ENCODE measurements around the gene CUEDC1. TPM values are rescaled to one million over a fixed set of nuclear protein-coding genes. Genes with fewer than 3 reads are reported as not detected.

CUEDC1 gene
- total and polyA plus RNA-seq, 11 donors: 29.6 to 68.5 (median 42.2) TPM

DNA sequence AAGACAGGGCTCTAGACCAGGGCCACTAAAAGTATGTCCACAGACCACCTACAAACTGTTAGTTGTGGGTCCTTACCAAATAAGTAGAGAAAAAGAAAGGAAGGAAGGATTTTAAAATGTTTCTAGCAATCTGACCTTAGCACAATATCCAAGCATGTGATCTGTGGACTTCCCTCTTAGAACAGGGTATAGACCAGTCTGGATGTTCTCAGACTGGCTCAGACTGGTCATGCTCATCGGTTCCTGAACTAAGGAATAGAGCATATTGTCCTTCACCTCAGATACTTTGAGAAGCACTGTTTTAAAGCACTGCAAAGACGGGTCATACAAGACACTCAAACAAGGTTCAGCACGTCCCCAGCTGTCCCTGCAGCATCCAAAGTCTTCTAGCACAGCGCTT is 25.8 kb downstream of the CUEDC1 start:
- Histone ChIP-seq H3K4me3 (no peak overlapping the region), H3K27me3 (no peaks in the 10 kb centered on the region), H3K9me3 (no peaks in the 10 kb centered on the region), H3K36me3 (no peaks in the 10 kb centered on the region), H3K27ac (peak overlapping the region in 10 of 12 donors; percentile 38 to 84 (median 52)), H3K4me1 (peaks cover 26 to 95% (median 79%) of the 10 kb centered on the region in 12 donors)
- DNase-seq (no peak), ATAC-seq (peak in 1 of 4 donors; percentile 28)
- intact Hi-C loops (cut with DNase I): loop anchor here in 1 of 10 donors (2.0 kb wide), 1 partner anchor 17 kb away; no protein-coding TSS in a partner anchor
- TF ChIP-seq, protein P1, sequence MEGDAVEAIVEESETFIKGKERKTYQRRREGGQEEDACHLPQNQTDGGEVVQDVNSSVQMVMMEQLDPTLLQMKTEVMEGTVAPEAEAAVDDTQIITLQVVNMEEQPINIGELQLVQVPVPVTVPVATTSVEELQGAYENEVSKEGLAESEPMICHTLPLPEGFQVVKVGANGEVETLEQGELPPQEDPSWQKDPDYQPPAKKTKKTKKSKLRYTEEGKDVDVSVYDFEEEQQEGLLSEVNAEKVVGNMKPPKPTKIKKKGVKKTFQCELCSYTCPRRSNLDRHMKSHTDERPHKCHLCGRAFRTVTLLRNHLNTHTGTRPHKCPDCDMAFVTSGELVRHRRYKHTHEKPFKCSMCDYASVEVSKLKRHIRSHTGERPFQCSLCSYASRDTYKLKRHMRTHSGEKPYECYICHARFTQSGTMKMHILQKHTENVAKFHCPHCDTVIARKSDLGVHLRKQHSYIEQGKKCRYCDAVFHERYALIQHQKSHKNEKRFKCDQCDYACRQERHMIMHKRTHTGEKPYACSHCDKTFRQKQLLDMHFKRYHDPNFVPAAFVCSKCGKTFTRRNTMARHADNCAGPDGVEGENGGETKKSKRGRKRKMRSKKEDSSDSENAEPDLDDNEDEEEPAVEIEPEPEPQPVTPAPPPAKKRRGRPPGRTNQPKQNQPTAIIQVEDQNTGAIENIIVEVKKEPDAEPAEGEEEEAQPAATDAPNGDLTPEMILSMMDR (IDR thresholded peaks at IDR 0.05): no peak
- no peak for TF ChIP-seq POLR2A (IDR thresholded peaks at IDR 0.05)
- 57 to 68% (median 58%) methylated on average over 4 of the region's 4 CpGs for WGBS, 4 donors

DNA sequence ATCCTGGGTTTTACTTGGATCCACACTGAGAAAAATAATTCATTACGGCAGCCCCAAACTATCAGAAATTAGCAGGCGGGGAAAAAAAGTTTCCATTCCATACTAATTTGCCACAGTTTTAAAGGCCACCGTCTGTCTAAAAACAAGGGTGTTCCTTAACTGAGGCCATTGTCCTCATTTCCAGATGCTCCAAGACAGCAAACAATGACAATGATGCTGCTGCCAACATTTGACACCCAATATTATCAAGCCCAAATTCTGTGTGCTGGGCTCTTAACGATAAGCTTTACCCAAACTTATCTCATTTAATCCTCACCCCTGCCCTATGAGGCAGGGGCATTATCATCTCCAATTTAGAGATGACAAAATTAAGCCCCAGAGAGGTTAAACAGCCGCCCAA is 26.3 kb downstream of the CUEDC1 start:
- Histone ChIP-seq H3K27me3 (no peaks in the 10 kb centered on the region), H3K36me3 (no peaks in the 10 kb centered on the region), H3K27ac (peak overlapping the region in 11 of 12 donors; percentile 38 to 84 (median 49)), H3K4me1 (peaks cover 26 to 94% (median 80%) of the 10 kb centered on the region in 12 donors), H3K4me3 (no peak overlapping the region), H3K9me3 (no peaks in the 10 kb centered on the region)
- TF ChIP-seq, protein P1 (IDR thresholded peaks at IDR 0.05): no peak
- TF ChIP-seq POLR2A (IDR thresholded peaks at IDR 0.05): no peak
- ATAC-seq: no peak
- intact Hi-C loops (cut with DNase I): loop anchor here in 1 of 10 donors (2.0 kb wide), 1 partner anchor 16 kb away; no protein-coding TSS in a partner anchor
- 36 to 55% (median 44%) methylated on average over 5 of the region's 5 CpGs for WGBS, 4 donors
- DNase-seq: peak in 1 of 5 donors; percentile 4

DNA sequence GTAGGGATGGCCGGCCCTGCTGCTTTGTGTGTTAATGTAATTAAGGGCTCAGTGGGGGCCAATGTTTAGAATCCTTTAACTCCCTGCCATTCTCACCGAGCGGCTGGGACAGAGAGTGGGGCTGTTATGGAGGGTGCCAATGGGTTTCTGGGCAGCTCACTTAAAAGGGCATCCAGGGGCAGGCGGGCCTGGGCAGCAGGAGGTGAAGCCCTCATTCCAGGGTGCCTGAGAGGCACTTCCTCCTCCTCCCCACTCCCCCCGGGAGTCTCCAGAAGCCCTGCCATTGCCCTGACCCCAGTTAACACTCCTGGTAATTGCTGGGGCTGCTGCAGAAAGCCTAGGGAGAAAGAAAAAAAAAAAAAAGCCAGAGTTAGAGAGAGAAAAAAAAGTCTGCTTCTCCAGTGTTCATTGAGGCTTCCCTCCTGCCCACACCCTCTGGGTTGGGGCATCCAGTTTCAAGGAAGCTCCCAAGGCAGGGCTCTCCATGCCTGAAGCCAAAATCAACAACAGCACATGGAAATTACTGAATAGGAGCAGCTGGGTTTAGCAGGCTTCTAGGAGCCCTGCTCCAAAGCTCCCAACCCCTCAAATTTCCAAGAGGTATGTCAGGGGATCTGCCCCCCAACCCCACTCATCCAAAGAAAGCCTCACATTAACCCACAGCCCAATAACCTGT is 28.0 kb downstream of the CUEDC1 start:
- WGBS, 4 donors: 25 to 44% (median 37%) methylated on average over 5 of the region's 5 CpGs

DNA sequence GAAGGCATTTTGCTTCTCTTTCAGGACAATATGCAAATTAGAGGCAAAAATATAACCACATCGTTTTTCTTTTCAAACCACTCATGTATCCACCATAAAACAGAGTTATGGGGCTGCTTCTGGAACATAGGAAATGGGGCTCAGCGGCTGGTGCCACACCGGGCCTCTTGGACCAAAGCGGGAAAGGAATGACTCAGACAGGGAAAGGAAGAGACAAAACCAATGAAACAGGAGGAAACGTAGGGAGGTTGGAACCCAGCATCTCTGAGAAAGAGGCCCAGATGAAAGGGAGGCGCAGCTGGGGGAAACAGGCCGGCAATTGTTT is 28.5 kb downstream of the CUEDC1 start:
- ATAC-seq (no peak), DNase-seq (no peak)
- Histone ChIP-seq H3K4me3 (no peak overlapping the region), H3K4me1 (peaks cover 30 to 91% (median 72%) of the 10 kb centered on the region in 12 donors), H3K27me3 (no peaks in the 10 kb centered on the region), H3K27ac (peak overlapping the region in 11 of 12 donors; percentile 6 to 84 (median 50)), H3K9me3 (no peaks in the 10 kb centered on the region), H3K36me3 (peaks cover 0 to 5% (median 0%) of the 10 kb centered on the region in 9 donors)
- TF ChIP-seq, protein P1 (IDR thresholded peaks at IDR 0.05): no peak
- TF ChIP-seq POLR2A (IDR thresholded peaks at IDR 0.05): no peak
- intact Hi-C loops (cut with DNase I): loop anchor here in 1 of 10 donors (2.0 kb wide), 1 partner anchor 14 kb away; no protein-coding TSS in a partner anchor
- 55 to 70% (median 62%) methylated on average over 7 of the region's 7 CpGs for WGBS, 4 donors

More for the DNA sequence above, 28.0 kb downstream of the CUEDC1 start:
- H3K4me3 ChIP-seq: peak overlapping the region in 1 of 12 donors; percentile 4
- ATAC-seq (peak; percentile 38 to 80 (median 73)), DNase-seq (peak in 2 of 5 donors; percentile 56 to 71)
- no peaks in the 10 kb centered on the region for H3K27me3 ChIP-seq
- no peaks in the 10 kb centered on the region for H3K9me3 ChIP-seq
- peaks cover 0 to 5% (median 0%) of the 10 kb centered on the region in 9 donors for H3K36me3 ChIP-seq
- peaks cover 26 to 91% (median 72%) of the 10 kb centered on the region in 12 donors for H3K4me1 ChIP-seq
- intact Hi-C loops (cut with DNase I): loop anchor here in 1 of 10 donors (2.0 kb wide), 1 partner anchor 14 kb away; no protein-coding TSS in a partner anchor
- peak overlapping the region in 11 of 12 donors; percentile 6 to 84 (median 50) for H3K27ac ChIP-seq
- TF ChIP-seq POLR2A (IDR thresholded peaks at IDR 0.05): no peak
- TF ChIP-seq, protein P1 (IDR thresholded peaks at IDR 0.05): no peak

Data from heart left ventricle (tissue), 16 donors.